Central memory CD8-positive, alpha-beta T cell (primary cell): ENCODE measurements around the gene PRRT1B.
"Not testable (repeated sequence)": the region's sequence is repeated elsewhere in the genome, so short reads cannot be mapped to it uniquely, and the experiment has no call there.

Source experiments
- ATAC-seq: fragments of 150-1000 bp; cut with Tn5 transposase; replicated peaks from 2 replicates; pipeline ENCODE4 v1.10.0; 2022; ENCODE audit warnings: mild to moderate bottlenecking, moderate FRiP score, moderate number of reproducible peaks; ENCODE audit not compliant: poor library complexity, severe bottlenecking; ENCODE audit errors: extremely low read depth
- DNase-seq, 2 donors: peaks; one replicate each; pipeline ENCODE4 v3.0.0; 2021; ENCODE audit warnings: low spot score in 2 of 2
- H3K27ac Mint-ChIP-seq: one replicate; pipeline ENCODE4 v1.8.0; 2022; ENCODE audit warnings: low read depth, mild to moderate bottlenecking, moderate library complexity, mixed read lengths
- H3K27me3 Mint-ChIP-seq: one replicate; pipeline ENCODE4 v1.8.0; 2022; ENCODE audit warnings: mixed read lengths
- H3K36me3 Mint-ChIP-seq: one replicate; pipeline ENCODE4 v1.8.0; 2022; ENCODE audit warnings: mild to moderate bottlenecking, moderate library complexity, mixed read lengths; ENCODE audit not compliant: insufficient read depth
- H3K4me1 Mint-ChIP-seq: one replicate; pipeline ENCODE4 v1.8.0; 2022; ENCODE audit warnings: mixed read lengths
- H3K4me3 Mint-ChIP-seq: one replicate; pipeline ENCODE4 v1.8.0; 2022; ENCODE audit warnings: mild to moderate bottlenecking, moderate library complexity, mixed read lengths
- H3K9me3 Mint-ChIP-seq: one replicate; pipeline ENCODE4 v1.8.0; 2022; ENCODE audit warnings: mixed read lengths

Gene PRRT1B

GRCh38 chr9:131543141-131543540 is 2.2 kb upstream of the PRRT1B start:
- DNase-seq, result no peak
- Mint-ChIP-seq H3K36me3 (peaks cover 6% of the 10 kb centered on the region), H3K9me3 (peaks cover 6% of the 10 kb centered on the region), H3K27me3 (peaks cover 14% of the 10 kb centered on the region), H3K4me1 (peaks cover 11% of the 10 kb centered on the region), H3K4me3 (no peak overlapping the region), H3K27ac (no peak overlapping the region)
- ATAC-seq, result no peak

- peaks cover 6% of the 10 kb centered on the region for H3K9me3 Mint-ChIP-seq
- ATAC-seq, result no peak
- peaks cover 41% of the 10 kb centered on the region for H3K27me3 Mint-ChIP-seq
- H3K36me3 Mint-ChIP-seq, result peaks cover 3% of the 10 kb centered on the region
- DNase-seq, result no peak
- H3K27ac Mint-ChIP-seq, result no peak overlapping the region
- H3K4me3 Mint-ChIP-seq, result peak overlapping the region; percentile 53
- no peaks in the 10 kb centered on the region for H3K4me1 Mint-ChIP-seq
Measured at GRCh38 chr9:131545786-131546335, 538 bp downstream of the PRRT1B start.

- peaks cover 48% of the 10 kb centered on the region for H3K27me3 Mint-ChIP-seq
- H3K36me3 Mint-ChIP-seq, result peaks cover 3% of the 10 kb centered on the region
- H3K4me1 Mint-ChIP-seq, result no peaks in the 10 kb centered on the region
- ATAC-seq (no peak), DNase-seq (no peak)
- peaks cover 6% of the 10 kb centered on the region for H3K9me3 Mint-ChIP-seq
- no peak overlapping the region for H3K27ac Mint-ChIP-seq
- peak overlapping the region; percentile 53 for H3K4me3 Mint-ChIP-seq
Measured at GRCh38 chr9:131546336-131547084, 1.2 kb downstream of the PRRT1B start.

- not testable (repeated sequence) for H3K9me3 Mint-ChIP-seq, H3K4me1 Mint-ChIP-seq, H3K4me3 Mint-ChIP-seq, ATAC-seq, DNase-seq, H3K36me3 Mint-ChIP-seq, H3K27ac Mint-ChIP-seq
- peaks cover 67% of the 10 kb centered on the region for H3K27me3 Mint-ChIP-seq
Measured at GRCh38 chr9:131549186-131549585, 3.9 kb downstream of the PRRT1B start.

- H3K27me3 Mint-ChIP-seq, result peaks cover 73% of the 10 kb centered on the region
- not testable (repeated sequence) for DNase-seq, H3K9me3 Mint-ChIP-seq, H3K36me3 Mint-ChIP-seq, H3K4me3 Mint-ChIP-seq, H3K27ac Mint-ChIP-seq, H3K4me1 Mint-ChIP-seq, ATAC-seq
Measured at GRCh38 chr9:131550465-131550864, 5.1 kb downstream of the PRRT1B start.

GRCh38 chr9:131552030-131552429 is 6.7 kb downstream of the PRRT1B start:
- no peaks in the 10 kb centered on the region for H3K9me3 Mint-ChIP-seq
- no peak for DNase-seq
- H3K36me3 Mint-ChIP-seq, result peaks cover 9% of the 10 kb centered on the region
- ATAC-seq, result no peak
- H3K4me1 Mint-ChIP-seq, result no peaks in the 10 kb centered on the region
- peaks cover 84% of the 10 kb centered on the region for H3K27me3 Mint-ChIP-seq
- H3K27ac Mint-ChIP-seq, result no peak overlapping the region
- H3K4me3 Mint-ChIP-seq, result no peak overlapping the region

GRCh38 chr9:131554087-131554842 is 8.9 kb downstream of the PRRT1B start:
- no peaks in the 10 kb centered on the region for H3K4me1 Mint-ChIP-seq
- ATAC-seq, result no peak

GRCh38 chr9:131554843-131555351 is 9.6 kb downstream of the PRRT1B start:
- no peak overlapping the region for H3K27ac Mint-ChIP-seq
- no peaks in the 10 kb centered on the region for H3K9me3 Mint-ChIP-seq
- H3K27me3 Mint-ChIP-seq, result peaks cover 55% of the 10 kb centered on the region
- ATAC-seq (no peak), DNase-seq (no peak)
- H3K36me3 Mint-ChIP-seq, result peaks cover 15% of the 10 kb centered on the region
- H3K4me3 Mint-ChIP-seq, result no peak overlapping the region
- H3K4me1 Mint-ChIP-seq, result no peaks in the 10 kb centered on the region

More at GRCh38 chr9:131554087-131554842, 8.9 kb downstream of the PRRT1B start:
- Mint-ChIP-seq H3K9me3 (no peaks in the 10 kb centered on the region), H3K27ac (no peak overlapping the region), H3K4me3 (no peak overlapping the region), H3K27me3 (peaks cover 62% of the 10 kb centered on the region), H3K36me3 (peaks cover 15% of the 10 kb centered on the region)
- no peak for DNase-seq

GRCh38 chr9:131555841-131556673 is 10.7 kb downstream of the PRRT1B start:
- Mint-ChIP-seq H3K27me3 (peaks cover 44% of the 10 kb centered on the region), H3K9me3 (no peaks in the 10 kb centered on the region), H3K27ac (peak overlapping the region; percentile 20), H3K4me1 (no peaks in the 10 kb centered on the region), H3K4me3 (peak overlapping the region; percentile 49), H3K36me3 (peaks cover 15% of the 10 kb centered on the region)
- no peak for ATAC-seq
- no peak for DNase-seq

- DNase-seq (no peak), ATAC-seq (no peak)
- H3K4me3 Mint-ChIP-seq, result no peak overlapping the region
- H3K27me3 Mint-ChIP-seq, result peaks cover 31% of the 10 kb centered on the region
- peaks cover 17% of the 10 kb centered on the region for H3K36me3 Mint-ChIP-seq
- no peak overlapping the region for H3K27ac Mint-ChIP-seq
- H3K4me1 Mint-ChIP-seq, result no peaks in the 10 kb centered on the region
- no peaks in the 10 kb centered on the region for H3K9me3 Mint-ChIP-seq
Measured at GRCh38 chr9:131557855-131558548, 12.7 kb downstream of the PRRT1B start.

- Mint-ChIP-seq H3K9me3 (no peaks in the 10 kb centered on the region), H3K4me1 (no peaks in the 10 kb centered on the region), H3K27me3 (peaks cover 20% of the 10 kb centered on the region), H3K36me3 (peaks cover 14% of the 10 kb centered on the region), H3K27ac (no peak overlapping the region), H3K4me3 (no peak overlapping the region)
- ATAC-seq (no peak), DNase-seq (no peak)
Measured at GRCh38 chr9:131559421-131560000, 14.2 kb downstream of the PRRT1B start.
